ENCODE results near the gene CREB3L1.

The CREB3L1 gene

GRCh38 chr11:46334211-46334610, 56.7 kb downstream of the CREB3L1 start (continued):
- no peak for TF ChIP-seq CSDC2 (CRISPR knock-in tag; IDR thresholded peaks at IDR 0.05)

DNA sequence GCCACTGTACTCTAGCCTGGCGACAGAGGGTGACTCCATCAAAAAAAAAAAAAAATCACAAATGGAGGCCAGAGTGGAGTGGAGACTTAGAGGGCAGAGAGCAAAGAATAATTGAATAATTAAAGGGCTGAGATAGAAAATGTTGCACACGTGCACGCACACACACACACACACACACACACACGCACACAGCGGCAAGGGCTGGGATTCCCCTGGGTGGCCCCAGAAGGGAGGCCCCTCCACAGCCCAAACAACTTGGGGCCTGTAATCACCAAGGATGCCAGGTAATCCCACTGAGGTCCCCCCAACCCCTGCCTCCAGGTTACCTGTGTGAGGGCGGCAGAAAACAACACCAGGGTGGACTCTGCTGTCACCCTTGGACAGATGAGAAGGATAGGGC, 57.8 kb downstream of the CREB3L1 start:
- ATAC-seq, result no peak
- TF ChIP-seq TSHZ2 (CRISPR knock-in tag; IDR thresholded peaks at IDR 0.05), result no peak
- TF ChIP-seq ARNTL (CRISPR knock-in tag; IDR thresholded peaks at IDR 0.05; ENCODE audit: borderline replicate concordance, low read depth), result no peak
- TF ChIP-seq SNAI2 (CRISPR knock-in tag; IDR thresholded peaks at IDR 0.05), result no peak
- TF ChIP-seq ZNF565 (CRISPR knock-in tag; conservative IDR thresholded peaks at IDR 0.05; ENCODE audit: low read depth), result no peak
- no peak for TF ChIP-seq ISL1 (CRISPR knock-in tag; IDR thresholded peaks at IDR 0.05)
- no peak for TF ChIP-seq ZC3H10 (CRISPR knock-in tag; IDR thresholded peaks at IDR 0.05)
- TF ChIP-seq CREB5 (CRISPR knock-in tag; IDR thresholded peaks at IDR 0.05; ENCODE audit: low read depth), result no peak
- TF ChIP-seq ESRRG (CRISPR knock-in tag; IDR thresholded peaks at IDR 0.05), result no peak
- TF ChIP-seq TCF4 (CRISPR knock-in tag; IDR thresholded peaks at IDR 0.05; ENCODE audit: borderline replicate concordance), result no peak

DNA sequence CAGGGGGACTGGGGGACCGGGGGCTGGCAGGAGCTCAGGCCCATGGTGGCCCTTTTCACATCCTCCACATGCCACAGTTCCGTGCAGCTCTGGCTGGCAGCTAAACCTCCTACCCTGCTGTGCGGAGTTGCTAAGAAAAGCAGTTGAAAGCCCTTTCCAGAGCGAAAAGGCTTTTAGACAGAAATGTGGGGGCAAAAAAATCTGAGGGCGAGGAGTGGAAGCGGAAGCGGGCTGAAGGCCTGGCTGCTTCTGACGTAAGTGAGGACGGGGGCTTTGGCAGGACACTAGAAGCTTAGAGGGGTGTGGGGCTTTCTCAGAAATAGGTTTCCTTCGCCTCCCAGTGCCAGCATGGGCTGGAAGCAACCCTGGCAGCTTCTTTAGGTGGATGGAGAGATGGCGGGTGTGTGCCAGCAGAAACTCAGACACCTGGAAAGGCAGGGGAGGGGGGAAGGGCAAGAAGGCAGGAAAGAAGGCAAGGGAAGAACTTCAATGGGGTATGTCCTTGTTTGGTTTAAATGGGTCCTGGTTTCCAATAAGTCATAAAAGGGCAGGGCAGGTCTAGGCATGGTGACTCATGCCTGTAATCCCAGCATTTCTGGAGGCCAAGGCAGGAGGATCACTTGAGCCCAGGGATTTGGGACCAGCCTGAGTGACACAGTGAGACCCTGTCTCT, 58.6 kb downstream of the CREB3L1 start:
- TF ChIP-seq, protein P1, sequence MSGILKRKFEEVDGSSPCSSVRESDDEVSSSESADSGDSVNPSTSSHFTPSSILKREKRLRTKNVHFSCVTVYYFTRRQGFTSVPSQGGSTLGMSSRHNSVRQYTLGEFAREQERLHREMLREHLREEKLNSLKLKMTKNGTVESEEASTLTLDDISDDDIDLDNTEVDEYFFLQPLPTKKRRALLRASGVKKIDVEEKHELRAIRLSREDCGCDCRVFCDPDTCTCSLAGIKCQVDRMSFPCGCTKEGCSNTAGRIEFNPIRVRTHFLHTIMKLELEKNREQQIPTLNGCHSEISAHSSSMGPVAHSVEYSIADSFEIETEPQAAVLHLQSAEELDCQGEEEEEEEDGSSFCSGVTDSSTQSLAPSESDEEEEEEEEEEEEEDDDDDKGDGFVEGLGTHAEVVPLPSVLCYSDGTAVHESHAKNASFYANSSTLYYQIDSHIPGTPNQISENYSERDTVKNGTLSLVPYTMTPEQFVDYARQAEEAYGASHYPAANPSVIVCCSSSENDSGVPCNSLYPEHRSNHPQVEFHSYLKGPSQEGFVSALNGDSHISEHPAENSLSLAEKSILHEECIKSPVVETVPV (CRISPR knock-in tag; IDR thresholded peaks at IDR 0.05), result no peak
- TF ChIP-seq SNAI2 (CRISPR knock-in tag; IDR thresholded peaks at IDR 0.05) (no peak), ZC3H10 (CRISPR knock-in tag; IDR thresholded peaks at IDR 0.05) (no peak), ESRRG (CRISPR knock-in tag; IDR thresholded peaks at IDR 0.05) (no peak), GLIS3 (CRISPR knock-in tag; IDR thresholded peaks at IDR 0.05) (no peak), ZNF70 (CRISPR knock-in tag; IDR thresholded peaks at IDR 0.05) (no peak), PPARA (CRISPR knock-in tag; IDR thresholded peaks at IDR 0.05; ENCODE audit: borderline replicate concordance) (no peak), TCF4 (CRISPR knock-in tag; IDR thresholded peaks at IDR 0.05; ENCODE audit: borderline replicate concordance) (no peak), OSR1 (CRISPR knock-in tag; IDR thresholded peaks at IDR 0.05) (no peak), POU6F1 (CRISPR knock-in tag; IDR thresholded peaks at IDR 0.05; ENCODE audit: borderline replicate concordance, low read depth) (no peak), TSHZ2 (CRISPR knock-in tag; IDR thresholded peaks at IDR 0.05) (no peak), ISL1 (CRISPR knock-in tag; IDR thresholded peaks at IDR 0.05) (no peak), ZNF8 (CRISPR knock-in tag; IDR thresholded peaks at IDR 0.05) (no peak), ZFP30 (CRISPR knock-in tag; IDR thresholded peaks at IDR 0.05) (no peak), CREB5 (CRISPR knock-in tag; IDR thresholded peaks at IDR 0.05; ENCODE audit: low read depth) (no peak), BACH2 (CRISPR knock-in tag; IDR thresholded peaks at IDR 0.05; ENCODE audit: borderline replicate concordance) (no peak), CSDC2 (CRISPR knock-in tag; IDR thresholded peaks at IDR 0.05) (no peak)
- no peak for ATAC-seq

Measured in SK-N-SH treated with all-trans-retinoic acid at 6 μM for 48 hours (cell line).